Measurements from ENCODE around the gene ZNF747. TPM values are rescaled to one million over a fixed set of nuclear protein-coding genes. Genes with fewer than 3 reads are reported as not detected.

The ZNF747 gene
- total RNA-seq, 2 donors from 2014 or later: 15.5 to 17.1 TPM

GRCh38 chr16:30521873-30522641 is 12.6 kb downstream of the ZNF747 start:
- TF ChIP-seq, protein P1, sequence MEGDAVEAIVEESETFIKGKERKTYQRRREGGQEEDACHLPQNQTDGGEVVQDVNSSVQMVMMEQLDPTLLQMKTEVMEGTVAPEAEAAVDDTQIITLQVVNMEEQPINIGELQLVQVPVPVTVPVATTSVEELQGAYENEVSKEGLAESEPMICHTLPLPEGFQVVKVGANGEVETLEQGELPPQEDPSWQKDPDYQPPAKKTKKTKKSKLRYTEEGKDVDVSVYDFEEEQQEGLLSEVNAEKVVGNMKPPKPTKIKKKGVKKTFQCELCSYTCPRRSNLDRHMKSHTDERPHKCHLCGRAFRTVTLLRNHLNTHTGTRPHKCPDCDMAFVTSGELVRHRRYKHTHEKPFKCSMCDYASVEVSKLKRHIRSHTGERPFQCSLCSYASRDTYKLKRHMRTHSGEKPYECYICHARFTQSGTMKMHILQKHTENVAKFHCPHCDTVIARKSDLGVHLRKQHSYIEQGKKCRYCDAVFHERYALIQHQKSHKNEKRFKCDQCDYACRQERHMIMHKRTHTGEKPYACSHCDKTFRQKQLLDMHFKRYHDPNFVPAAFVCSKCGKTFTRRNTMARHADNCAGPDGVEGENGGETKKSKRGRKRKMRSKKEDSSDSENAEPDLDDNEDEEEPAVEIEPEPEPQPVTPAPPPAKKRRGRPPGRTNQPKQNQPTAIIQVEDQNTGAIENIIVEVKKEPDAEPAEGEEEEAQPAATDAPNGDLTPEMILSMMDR (conservative IDR thresholded peaks at IDR 0.05): no peak
- Histone ChIP-seq H3K36me3 (ENCODE audit: control insufficient read depth, insufficient read depth, low read length) (peaks cover 4% of the 10 kb centered on the region), H3K27ac (ENCODE audit: low read depth, low read length) (no peak overlapping the region), H3K27me3 (ENCODE audit: control insufficient read depth, insufficient read depth, low read length, poor library complexity, severe bottlenecking) (no peaks in the 10 kb centered on the region), H3K9me3 (ENCODE audit: control insufficient read depth, low read length) (no peaks in the 10 kb centered on the region), H3K4me3 (ENCODE audit: low read length) (no peak overlapping the region), H3K4me1 (ENCODE audit: control insufficient read depth, insufficient read depth, low read length) (no peaks in the 10 kb centered on the region), H3K9ac (ENCODE audit: extremely low read depth, low read length, poor library complexity, severe bottlenecking) (no peak overlapping the region)
- DNase-seq: no peak
- Mint-ChIP-seq H3K27ac (no peak overlapping the region), H3K4me1 (peaks cover 8% of the 10 kb centered on the region), H3K27me3 (ENCODE audit: insufficient read depth) (peaks cover 9% of the 10 kb centered on the region), H3K36me3 (ENCODE audit: low read depth) (peaks cover 11% of the 10 kb centered on the region), H3K4me3 (no peak overlapping the region), H3K9me3 (no peaks in the 10 kb centered on the region)
- WGBS, 2 experiments (ENCODE audit: insufficient coverage in 1 of 2, insufficient read length in 1 of 2): 83 to 87% methylated on average over 10 to 11 of the region's 11 CpGs

DNA sequence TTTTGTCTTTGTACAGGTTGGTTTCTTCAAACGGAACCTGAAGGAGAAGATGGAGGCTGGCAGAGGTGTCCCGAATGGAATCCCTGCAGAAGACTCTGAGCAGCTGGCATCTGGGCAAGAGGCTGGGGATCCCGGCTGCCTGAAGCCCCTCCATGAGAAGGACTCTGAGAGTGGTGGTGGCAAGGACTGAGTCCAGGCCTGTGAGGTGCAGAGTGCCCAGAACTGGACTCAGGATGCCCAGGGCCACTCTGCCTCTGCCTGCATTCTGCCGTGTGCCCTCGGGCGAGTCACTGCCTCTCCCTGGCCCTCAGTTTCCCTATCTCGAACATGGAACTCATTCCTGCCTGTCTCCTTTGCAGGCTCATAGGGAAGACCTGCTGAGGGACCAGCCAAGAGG is 13.2 kb downstream of the ZNF747 start:
- Histone ChIP-seq H3K27ac (ENCODE audit: low read depth, low read length) (no peak overlapping the region), H3K27me3 (ENCODE audit: control insufficient read depth, insufficient read depth, low read length, poor library complexity, severe bottlenecking) (no peaks in the 10 kb centered on the region), H3K4me3 (ENCODE audit: low read length) (no peak overlapping the region), H3K9me3 (ENCODE audit: control insufficient read depth, low read length) (no peaks in the 10 kb centered on the region), H3K4me1 (ENCODE audit: control insufficient read depth, insufficient read depth, low read length) (no peaks in the 10 kb centered on the region), H3K9ac (ENCODE audit: extremely low read depth, low read length, poor library complexity, severe bottlenecking) (no peak overlapping the region), H3K36me3 (ENCODE audit: control insufficient read depth, insufficient read depth, low read length) (peaks cover 4% of the 10 kb centered on the region)
- Mint-ChIP-seq H3K27ac (no peak overlapping the region), H3K36me3 (ENCODE audit: low read depth) (peaks cover 11% of the 10 kb centered on the region), H3K9me3 (no peaks in the 10 kb centered on the region), H3K4me3 (no peak overlapping the region), H3K27me3 (ENCODE audit: insufficient read depth) (peaks cover 11% of the 10 kb centered on the region), H3K4me1 (peaks cover 8% of the 10 kb centered on the region)
- TF ChIP-seq, protein P1 (conservative IDR thresholded peaks at IDR 0.05): no peak
- WGBS, 2 experiments (ENCODE audit: insufficient coverage in 1 of 2, insufficient read length in 1 of 2): 95 to 97% methylated on average over 6 to 7 of the region's 7 CpGs
- DNase-seq: no peak

DNA sequence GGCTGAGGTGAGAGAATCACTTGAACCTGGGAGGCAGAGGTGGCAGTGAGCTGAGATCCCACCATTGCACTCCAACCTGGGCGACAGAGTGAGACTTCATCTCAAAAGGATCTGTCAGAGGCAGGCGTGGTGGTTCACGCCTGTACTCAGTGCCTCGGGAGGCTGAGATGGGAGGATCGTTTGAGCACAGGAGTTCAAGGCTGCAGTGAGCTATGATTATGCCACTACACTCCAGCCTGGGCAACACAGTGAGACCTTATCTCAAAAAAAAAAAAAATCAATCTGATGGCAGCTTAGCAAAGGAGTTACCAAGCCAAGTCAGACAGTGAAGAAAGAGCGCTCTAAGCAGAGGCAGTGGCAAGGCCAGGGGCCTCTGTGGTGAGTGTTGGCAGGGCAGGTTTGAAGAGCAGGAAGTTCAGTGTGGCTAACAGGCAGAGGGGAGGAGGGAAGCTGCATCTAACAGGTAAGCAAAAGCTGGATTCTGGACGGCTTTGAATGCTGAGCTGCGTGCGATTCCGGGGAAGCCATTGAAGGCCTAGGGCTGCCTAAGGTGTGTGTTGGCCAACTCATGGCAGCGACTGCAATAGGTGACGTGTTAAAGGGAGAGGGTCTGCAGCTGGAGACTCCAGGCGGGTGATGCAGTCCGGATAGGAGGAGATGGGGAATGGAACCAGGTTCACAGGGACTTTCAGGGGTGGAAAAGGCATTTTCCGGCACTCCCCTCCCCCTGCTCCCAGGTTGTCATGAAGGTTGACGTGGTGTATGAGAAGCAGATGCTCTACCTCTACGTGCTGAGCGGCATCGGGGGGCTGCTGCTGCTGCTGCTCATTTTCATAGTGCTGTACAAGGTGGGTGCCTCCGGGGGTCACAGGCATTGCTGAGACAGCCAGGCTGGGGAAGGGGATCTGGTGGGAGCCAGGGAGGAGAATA is 15.3 kb downstream of the ZNF747 start:
- Mint-ChIP-seq H3K4me3 (no peak overlapping the region), H3K4me1 (peaks cover 6% of the 10 kb centered on the region), H3K36me3 (ENCODE audit: low read depth) (peaks cover 2% of the 10 kb centered on the region), H3K9me3 (no peaks in the 10 kb centered on the region), H3K27me3 (ENCODE audit: insufficient read depth) (peaks cover 11% of the 10 kb centered on the region), H3K27ac (no peak overlapping the region)
- WGBS, 2 experiments (ENCODE audit: insufficient coverage in 1 of 2, insufficient read length in 1 of 2): 91 to 92% methylated on average over 13 to 20 of the region's 20 CpGs
- TF ChIP-seq, protein P1 (conservative IDR thresholded peaks at IDR 0.05): no peak
- Histone ChIP-seq H3K9ac (ENCODE audit: extremely low read depth, low read length, poor library complexity, severe bottlenecking) (no peak overlapping the region), H3K4me3 (ENCODE audit: low read length) (no peak overlapping the region), H3K27ac (ENCODE audit: low read depth, low read length) (no peak overlapping the region), H3K4me1 (ENCODE audit: control insufficient read depth, insufficient read depth, low read length) (no peaks in the 10 kb centered on the region), H3K27me3 (ENCODE audit: control insufficient read depth, insufficient read depth, low read length, poor library complexity, severe bottlenecking) (no peaks in the 10 kb centered on the region), H3K36me3 (ENCODE audit: control insufficient read depth, insufficient read depth, low read length) (no peaks in the 10 kb centered on the region), H3K9me3 (ENCODE audit: control insufficient read depth, low read length) (no peaks in the 10 kb centered on the region)
- no peak for DNase-seq

All from endodermal cell (in vitro differentiated cells).